Measurements from ENCODE around the gene C1QTNF12.

The C1QTNF12 gene, protein sequence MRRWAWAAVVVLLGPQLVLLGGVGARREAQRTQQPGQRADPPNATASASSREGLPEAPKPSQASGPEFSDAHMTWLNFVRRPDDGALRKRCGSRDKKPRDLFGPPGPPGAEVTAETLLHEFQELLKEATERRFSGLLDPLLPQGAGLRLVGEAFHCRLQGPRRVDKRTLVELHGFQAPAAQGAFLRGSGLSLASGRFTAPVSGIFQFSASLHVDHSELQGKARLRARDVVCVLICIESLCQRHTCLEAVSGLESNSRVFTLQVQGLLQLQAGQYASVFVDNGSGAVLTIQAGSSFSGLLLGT

GRCh38 chr1:1246577-1247340, at the start of gene C1QTNF12:
C1QTNF12 (minus strand) TSS chr1:1246722; CDS start chr1:1246690, 32 bp downstream.
- FAIRE-seq = no peak

DNA sequence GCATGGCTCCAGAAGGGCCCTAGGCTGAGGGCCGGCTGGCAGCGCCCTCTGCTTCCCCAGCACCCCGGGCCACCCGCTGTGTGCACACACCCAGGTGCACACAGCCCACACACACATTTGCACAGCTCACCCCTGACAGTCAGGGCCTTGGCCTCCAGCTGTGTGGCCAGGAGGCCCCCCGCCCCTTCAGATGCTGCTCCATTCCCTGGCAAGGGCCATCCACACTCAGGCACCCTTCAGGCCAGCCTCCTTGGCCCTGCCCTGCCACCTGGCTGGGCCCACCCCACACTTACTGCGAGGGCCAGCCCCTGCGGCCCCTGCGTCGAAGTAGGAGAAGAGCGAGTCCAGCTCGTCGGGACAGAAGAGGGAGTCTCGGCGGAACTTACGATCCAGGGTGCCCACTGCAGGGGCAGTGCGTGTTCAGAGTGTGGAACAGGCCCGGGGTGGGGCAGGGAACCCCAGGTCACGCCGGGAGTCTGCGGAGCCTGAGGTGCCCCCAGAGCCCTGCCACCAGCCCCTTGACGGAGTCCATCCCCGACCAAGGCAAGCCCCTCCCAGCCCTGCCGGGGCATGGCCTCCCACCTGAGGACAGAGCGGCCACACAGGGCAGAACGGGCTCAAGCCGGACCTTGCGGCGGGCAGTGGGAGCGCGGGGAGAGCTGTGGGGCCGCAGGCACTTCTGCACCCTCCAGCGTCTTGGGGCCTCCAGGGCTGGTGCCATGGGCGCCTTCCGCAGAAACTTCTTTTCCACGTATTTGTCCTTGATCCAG, 48.8 kb upstream of the C1QTNF12 start:
- FAIRE-seq = no peak

- no peak for FAIRE-seq
Measured at GRCh38 chr1:1294250-1294890, 47.8 kb upstream of the C1QTNF12 start.

DNA sequence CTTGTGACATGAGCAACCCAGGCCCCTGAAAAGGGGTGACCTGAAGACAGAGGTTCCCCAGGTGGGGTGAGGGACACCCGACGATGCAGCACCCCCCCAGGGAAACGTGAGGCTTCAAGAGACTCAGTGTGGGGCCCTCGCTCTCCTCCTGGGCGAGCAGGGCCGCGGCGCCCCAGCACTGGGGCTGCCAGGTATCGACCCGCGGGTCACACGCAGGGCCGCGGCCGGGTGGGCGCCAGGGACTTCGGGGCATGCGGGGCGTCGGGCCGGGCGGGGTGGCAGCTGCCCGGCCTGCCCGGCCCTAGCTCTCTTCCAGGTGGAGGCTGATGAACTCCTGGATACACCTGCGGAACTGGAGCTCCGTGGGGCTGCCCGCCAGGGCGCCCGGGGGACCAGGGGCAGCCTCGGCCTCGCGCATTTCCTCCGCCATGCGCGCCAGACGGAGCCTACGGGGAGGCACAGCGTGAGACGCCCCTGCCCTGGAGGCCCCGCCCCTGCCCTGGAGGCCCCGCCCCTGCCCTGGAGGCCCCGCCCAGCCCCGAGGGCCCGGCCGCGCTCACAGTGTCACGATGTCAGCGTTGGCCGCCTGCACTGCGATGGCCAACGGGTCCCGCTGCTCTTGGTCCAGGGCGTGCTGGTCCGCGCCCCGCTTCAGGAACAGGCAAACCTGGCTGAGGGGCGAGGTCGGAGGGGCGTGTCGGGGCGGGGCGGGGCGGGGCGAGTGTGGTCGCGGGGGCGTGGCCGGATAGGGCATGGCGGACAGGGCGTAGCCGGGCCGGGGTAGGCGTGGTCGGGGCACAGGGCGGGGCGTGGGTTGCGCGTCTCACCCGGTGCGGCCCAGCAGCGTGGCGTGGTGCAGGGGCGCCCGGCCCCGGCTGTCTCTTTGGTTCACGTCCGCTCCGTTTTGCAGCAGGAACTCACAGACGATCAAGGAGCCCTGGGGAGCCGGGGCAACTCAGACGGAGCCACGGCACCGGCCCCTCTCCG, 47.0 kb upstream of the C1QTNF12 start:
- FAIRE-seq = no peak

DNA sequence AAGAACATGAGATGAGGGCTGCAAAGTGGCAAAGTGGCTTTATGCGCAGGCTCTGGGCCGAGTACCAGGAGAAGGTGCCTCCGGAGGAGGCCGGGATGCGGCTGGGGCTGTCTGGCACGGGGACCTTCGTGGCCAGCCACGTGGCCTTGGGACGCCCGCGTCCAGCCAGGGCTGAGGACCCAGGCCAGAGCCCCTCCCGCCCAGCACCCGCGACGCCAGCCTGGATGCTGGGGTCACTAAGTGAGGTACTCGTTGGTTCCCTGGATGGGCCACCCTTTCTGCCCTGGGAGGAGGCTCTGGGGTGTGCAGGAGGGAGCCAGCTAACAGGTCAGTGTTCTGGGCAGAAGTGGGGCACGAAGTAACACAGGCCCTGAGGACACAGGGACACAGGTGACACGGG, 46.3 kb upstream of the C1QTNF12 start:
- no peak for FAIRE-seq

DNA sequence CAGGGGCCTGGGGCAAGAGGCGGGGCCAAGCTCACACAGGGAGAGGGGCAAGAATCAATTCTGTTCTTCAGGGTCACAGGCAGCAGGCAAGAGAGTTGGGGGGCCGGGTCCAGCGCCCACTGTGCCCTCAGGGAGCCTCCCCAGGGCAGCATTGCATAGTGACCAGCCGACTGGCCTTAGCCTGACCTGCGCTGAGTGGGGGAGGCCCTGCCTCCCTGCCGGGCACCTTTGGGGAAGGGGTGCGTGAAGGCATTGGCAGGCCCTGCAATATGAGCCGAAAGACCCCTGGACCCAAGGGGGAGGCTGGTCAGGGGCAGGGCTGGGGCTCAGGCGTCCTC, 45.9 kb upstream of the C1QTNF12 start:
- no peak for FAIRE-seq

DNA sequence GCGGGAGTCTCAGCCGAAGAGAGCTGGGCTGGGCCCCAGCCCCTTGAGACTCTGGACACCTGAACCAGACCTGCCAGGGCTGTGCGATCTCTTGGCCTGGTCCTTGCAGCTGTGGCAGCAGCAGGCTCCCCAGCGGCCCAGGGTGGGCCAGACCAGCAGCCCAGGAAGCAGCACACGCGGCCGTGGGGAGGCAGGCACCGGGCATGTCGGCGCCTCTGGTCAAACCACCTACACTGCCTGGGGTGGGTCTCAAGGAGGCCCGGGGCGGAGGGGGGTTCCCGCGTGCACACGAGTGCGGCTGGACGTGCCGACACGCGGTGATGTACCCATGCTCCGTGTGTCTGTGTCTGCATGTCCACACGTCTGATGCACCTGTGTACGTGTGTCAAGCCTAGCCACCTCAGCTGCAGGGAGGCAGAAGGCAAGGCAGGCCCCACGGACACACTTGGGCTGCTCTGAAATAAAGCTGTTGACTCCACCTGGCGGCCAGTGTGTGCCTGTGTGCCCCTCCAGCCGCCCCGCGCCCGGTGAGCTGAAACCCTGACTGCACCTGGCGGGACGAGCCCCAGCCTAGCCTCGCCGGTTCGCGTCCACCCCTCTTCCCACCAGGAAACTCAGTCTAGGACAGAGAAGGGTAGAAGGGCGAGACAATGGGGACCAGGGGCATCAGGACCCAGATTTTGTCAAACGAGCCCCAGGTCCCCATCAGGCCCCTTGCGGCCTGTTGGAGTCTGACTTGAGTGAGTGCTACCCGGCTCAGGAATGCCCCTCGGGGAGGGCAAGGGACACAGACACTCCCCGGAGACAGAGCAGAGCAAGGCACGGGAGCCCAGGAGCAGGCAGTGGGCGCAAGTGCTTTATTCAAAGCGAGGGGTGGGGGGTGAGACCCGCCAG, 45.3 kb upstream of the C1QTNF12 start:
- no peak for FAIRE-seq

DNA sequence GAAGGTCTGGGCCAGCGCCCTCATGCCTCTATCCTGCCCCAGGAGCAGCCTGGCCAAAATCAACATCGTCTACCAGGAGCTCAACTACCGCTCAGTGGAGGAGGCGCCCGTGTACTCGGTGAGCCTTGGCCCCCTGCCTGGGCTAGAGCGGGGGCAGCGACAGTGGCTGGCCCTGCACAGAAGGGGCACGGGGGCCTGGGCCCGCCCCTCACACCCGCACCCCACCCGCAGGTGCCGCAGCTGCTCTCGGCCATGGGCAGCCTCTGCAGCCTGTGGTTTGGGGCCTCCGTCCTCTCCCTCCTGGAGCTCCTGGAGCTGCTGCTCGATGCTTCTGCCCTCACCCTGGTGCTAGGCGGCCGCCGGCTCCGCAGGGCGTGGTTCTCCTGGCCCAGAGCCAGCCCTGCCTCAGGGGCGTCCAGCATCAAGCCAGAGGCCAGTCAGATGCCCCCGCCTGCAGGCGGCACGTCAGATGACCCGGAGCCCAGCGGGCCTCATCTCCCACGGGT, 44.6 kb upstream of the C1QTNF12 start:
- no peak for FAIRE-seq

DNA sequence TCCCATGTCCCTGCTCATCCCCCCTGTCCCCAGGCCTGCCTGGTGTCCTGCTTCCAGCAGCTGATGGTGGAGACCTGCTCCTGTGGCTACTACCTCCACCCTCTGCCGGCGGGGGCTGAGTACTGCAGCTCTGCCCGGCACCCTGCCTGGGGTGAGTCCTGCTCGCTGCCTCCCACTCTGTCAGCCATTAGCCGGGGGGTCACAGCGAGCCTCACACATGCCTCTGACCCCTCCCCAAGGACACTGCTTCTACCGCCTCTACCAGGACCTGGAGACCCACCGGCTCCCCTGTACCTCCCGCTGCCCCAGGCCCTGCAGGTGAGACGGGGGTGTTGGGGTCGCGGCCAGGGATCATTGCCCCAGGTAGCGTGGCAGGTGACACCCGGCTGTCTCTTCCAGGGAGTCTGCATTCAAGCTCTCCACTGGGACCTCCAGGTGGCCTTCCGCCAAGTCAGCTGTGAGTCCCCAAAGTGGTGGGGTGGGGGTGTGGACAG, 43.8 kb upstream of the C1QTNF12 start:
- no peak for FAIRE-seq

- FAIRE-seq = no peak
Measured at GRCh38 chr1:1287288-1288110, 41.0 kb upstream of the C1QTNF12 start.

DNA sequence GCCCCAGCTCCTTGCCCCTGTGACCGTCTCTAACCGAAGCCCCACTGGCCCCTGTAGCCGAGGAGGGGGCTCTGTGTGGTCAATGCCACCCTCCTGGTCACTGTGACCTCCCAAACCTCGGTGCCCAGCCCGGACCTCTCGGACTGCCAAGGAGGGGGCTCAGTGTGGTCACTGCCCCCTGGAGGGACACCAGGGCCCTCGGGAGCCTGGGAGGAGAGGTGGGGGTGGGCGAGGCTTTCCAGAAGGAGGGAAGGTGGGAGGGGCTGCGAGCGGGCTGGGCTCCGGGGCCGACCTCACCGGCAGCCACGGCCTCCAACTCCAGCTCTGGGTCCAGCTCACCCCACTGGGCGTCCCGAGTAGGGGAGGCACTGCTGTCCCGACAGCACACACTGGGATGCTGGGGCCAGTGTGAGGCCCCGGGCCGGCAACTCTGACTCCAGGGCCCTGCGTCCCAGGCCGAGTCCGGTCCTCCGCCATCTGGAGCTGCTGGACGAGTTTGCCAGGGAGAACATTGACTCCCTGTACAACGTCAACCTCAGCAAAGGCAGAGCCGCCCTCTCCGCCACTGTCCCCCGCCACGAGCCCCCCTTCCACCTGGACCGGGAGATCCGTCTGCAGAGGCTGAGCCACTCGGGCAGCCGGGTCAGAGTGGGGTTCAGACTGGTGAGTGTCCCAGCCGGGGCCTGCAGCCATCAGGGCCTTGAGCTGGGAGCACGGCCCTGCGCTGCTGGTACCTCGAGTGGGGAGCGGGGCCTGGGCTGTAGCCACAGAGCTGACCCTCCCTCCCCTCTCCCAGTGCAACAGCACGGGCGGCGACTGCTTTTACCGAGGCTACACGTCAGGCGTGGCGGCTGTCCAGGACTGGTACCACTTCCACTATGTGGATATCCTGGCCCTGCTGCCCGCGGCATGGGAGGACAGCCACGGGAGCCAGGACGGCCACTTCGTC, 40.1 kb upstream of the C1QTNF12 start:
- no peak for FAIRE-seq

DNA sequence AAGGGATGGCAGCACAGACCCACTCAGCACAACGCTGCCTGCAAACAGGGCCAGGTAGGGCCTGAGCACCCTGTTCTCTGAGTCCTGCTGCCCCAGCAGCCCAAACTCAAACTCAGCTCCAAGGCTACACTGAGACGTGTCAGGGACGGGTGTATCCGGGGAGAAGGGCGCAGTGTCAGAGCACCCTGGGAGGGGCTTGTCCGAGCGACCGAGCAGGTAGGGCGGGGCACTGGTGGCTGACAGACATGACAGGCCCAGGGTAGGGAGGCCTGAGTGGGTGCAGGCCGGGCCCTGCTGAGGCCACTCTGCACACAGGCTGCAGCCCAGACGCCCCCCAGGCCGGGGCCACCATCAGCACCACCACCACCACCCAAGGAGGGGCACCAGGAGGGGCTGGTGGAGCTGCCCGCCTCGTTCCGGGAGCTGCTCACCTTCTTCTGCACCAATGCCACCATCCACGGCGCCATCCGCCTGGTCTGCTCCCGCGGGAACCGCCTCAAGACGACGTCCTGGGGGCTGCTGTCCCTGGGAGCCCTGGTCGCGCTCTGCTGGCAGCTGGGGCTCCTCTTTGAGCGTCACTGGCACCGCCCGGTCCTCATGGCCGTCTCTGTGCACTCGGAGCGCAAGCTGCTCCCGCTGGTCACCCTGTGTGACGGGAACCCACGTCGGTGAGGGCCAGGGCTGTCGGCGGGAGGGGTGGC, 39.2 kb upstream of the C1QTNF12 start:
- no peak for FAIRE-seq

- FAIRE-seq = no peak
Measured at GRCh38 chr1:1285102-1285571, 38.6 kb upstream of the C1QTNF12 start.

GRCh38 chr1:1284221-1285101, 37.9 kb upstream of the C1QTNF12 start:
- no peak for FAIRE-seq

DNA sequence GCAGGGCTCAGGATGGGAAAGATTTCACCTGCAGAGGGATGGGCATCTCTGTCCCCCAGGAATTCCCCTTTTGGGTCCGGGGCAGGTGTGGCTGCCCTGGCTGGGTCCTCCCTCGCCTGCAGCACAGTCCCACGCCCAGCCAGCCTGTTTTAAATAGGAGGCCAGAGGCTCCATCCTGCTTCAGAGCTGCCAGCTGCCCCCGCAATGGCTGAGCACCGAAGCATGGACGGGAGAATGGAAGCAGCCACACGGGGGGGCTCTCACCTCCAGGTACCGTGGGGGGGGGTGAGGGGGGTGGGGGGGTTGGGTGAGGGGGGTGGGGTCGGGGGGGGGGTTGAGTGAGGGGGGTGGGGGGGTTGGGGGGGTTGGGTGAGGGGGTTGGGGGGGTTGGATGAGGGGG, 37.3 kb upstream of the C1QTNF12 start:
- no peak for FAIRE-seq

DNA sequence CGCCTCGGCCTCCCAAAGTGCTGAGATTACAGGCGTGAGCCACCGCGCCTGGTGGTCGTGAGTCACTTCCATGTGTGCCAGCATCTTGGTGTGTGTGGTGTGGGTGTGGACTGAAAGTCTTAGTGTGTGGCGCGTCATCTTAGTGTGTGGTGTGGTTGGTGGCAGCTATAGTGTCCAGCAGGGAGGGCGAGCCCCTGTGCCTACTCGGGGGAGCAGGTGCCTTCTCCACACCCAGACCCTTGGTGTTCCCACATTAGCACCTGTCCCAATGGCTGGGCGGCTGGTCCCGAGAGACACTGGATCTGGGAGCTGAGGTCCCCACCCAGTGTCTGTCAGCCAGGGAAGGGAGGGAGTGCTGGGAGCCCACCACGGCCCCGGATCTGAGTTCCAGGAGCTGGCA, 36.5 kb upstream of the C1QTNF12 start:
- no peak for FAIRE-seq

All from G401.6 (cell line).